ENCODE data around the gene HOXD12.

The HOXD12 gene

GRCh38 chr2:176076796-176077195 lies 22.8 kb upstream of the HOXD12 start:
- peaks cover 81% of the 10 kb centered on the region for H3K27me3 Mint-ChIP-seq
- H3K4me1 Mint-ChIP-seq (ENCODE audit: low read depth) = peaks cover 15% of the 10 kb centered on the region
- H3K9me3 Mint-ChIP-seq = peaks cover 24% of the 10 kb centered on the region
- no peak overlapping the region for H3K27ac Mint-ChIP-seq
- peaks cover 20% of the 10 kb centered on the region for H3K36me3 Mint-ChIP-seq (ENCODE audit: low read depth)
- no peak overlapping the region for H3K4me3 Mint-ChIP-seq

DNA sequence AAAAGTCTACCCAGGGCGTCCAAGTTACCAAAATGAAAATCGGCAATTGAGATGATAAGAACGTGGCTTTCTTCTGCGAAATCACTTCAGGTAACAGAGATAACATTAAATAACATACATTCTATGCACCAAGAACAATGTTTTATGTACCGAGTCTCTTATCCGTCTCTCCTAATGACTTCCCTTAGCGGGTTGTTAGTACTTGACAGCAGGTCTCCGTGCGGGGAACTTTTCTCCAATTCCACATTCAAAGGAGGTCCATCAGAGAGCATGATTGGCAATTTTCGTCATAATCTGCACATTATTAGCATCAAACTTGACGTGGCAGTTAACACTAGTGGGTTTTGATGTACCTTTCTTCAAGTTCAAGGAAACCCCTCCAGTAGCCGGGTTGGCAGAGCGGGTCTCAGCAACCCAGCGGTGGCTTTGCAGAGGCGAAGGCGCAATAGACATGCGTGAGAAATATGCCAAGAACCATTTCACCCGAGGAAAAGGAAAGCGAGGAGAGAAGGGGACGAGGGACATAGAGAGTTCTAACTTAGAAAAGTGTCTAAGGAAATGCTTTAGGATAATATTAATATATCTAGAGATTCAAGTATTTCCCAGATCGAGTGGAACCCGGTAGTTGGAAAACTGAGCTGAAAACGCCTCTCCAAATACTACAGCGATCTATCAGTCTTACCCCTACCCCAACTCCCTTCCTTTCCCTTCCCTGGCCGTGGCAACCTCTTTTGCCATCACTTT lies 20.9 kb upstream of the HOXD12 start:
- peak overlapping the region; percentile 77 for H3K27ac Mint-ChIP-seq
- H3K9me3 Mint-ChIP-seq = peaks cover 24% of the 10 kb centered on the region
- H3K27me3 Mint-ChIP-seq = peaks cover 79% of the 10 kb centered on the region
- peak overlapping the region; percentile 62 for H3K4me3 Mint-ChIP-seq
- peaks cover 28% of the 10 kb centered on the region for H3K36me3 Mint-ChIP-seq (ENCODE audit: low read depth)
- H3K4me1 Mint-ChIP-seq (ENCODE audit: low read depth) = peaks cover 18% of the 10 kb centered on the region

DNA sequence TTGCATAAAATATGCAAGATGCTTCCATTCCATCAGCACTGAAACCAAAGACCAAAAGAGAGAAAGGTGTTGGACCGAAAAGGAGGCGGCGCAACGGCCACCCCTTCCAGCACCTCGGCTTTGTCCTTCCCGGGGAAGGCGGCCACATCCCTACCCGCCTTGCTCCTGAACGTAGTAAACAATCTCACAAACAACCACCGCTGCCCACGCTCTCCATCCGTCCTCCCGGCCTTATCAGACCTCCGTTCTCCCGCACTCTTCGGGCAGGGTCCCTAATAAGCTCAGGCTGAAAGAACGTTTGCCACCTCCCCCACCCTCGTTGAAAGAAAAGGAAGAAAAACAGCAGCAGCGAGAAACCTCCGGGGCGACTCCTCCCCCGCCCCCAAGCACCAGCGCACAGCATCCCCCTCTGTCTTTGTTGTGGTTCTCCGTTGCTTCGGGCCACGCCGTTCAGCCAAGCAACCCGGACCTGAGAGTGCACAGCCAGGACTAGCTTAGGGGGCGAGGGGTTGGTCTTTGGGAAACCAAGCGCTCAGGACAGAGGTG lies 20.2 kb upstream of the HOXD12 start:
- Mint-ChIP-seq H3K27me3 (peaks cover 80% of the 10 kb centered on the region), H3K4me1 (ENCODE audit: low read depth) (peaks cover 18% of the 10 kb centered on the region), H3K27ac (peak overlapping the region; percentile 77), H3K9me3 (peaks cover 24% of the 10 kb centered on the region), H3K36me3 (ENCODE audit: low read depth) (peaks cover 29% of the 10 kb centered on the region), H3K4me3 (peak overlapping the region; percentile 62)

- H3K4me3 Mint-ChIP-seq = no peak overlapping the region
- peaks cover 34% of the 10 kb centered on the region for H3K36me3 Mint-ChIP-seq (ENCODE audit: low read depth)
- H3K27ac Mint-ChIP-seq = peak overlapping the region; percentile 77
- H3K9me3 Mint-ChIP-seq = peaks cover 24% of the 10 kb centered on the region
- H3K27me3 Mint-ChIP-seq = peaks cover 80% of the 10 kb centered on the region
- peaks cover 18% of the 10 kb centered on the region for H3K4me1 Mint-ChIP-seq (ENCODE audit: low read depth)
Observed at GRCh38 chr2:176079831-176080539, 19.6 kb upstream of the HOXD12 start.

DNA sequence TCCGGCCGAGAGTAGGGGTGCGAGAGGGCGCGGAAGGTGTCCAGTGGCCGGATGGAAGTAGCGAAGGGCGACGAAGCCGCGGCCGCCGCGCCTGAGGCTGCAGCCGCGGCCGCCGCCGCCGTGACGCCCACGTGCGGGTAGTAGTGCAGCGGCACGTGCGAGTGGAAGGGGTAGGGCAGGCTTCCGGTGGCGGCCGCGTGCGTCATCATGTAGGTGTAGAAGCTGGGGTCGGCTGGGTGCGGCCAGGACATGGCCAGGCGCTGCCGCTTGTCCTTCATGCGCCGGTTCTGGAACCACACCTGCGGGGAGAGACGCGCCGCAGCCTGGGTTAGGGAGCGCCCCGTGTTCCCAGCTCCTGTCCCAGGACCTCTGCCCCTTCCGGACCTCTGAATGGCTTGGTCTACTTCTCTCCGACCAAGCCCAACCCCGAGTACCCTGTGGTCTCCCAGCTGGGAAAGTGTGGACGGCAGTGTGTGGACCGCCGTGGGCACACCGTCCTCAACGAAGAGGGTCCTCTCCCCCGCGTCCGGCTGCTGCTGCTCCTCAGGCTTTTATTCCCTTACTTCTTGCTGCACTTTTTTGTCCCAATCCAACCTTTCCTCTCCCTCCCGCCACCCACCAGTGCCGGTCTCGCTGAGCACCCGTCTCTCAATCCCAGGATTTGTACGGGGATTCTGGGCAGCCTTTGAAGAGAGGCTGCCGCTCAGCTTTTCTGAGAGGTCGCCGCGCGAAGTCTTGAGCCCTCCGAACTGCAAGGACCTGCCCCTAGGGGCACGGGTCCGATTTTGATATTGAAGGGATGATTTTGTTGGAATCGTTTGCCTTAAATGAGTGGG lies 18.8 kb upstream of the HOXD12 start:
- peak overlapping the region; percentile 30 for H3K4me3 Mint-ChIP-seq
- peaks cover 18% of the 10 kb centered on the region for H3K4me1 Mint-ChIP-seq (ENCODE audit: low read depth)
- H3K9me3 Mint-ChIP-seq = peaks cover 22% of the 10 kb centered on the region
- H3K36me3 Mint-ChIP-seq (ENCODE audit: low read depth) = peaks cover 34% of the 10 kb centered on the region
- peaks cover 80% of the 10 kb centered on the region for H3K27me3 Mint-ChIP-seq
- peak overlapping the region; percentile 79 for H3K27ac Mint-ChIP-seq

DNA sequence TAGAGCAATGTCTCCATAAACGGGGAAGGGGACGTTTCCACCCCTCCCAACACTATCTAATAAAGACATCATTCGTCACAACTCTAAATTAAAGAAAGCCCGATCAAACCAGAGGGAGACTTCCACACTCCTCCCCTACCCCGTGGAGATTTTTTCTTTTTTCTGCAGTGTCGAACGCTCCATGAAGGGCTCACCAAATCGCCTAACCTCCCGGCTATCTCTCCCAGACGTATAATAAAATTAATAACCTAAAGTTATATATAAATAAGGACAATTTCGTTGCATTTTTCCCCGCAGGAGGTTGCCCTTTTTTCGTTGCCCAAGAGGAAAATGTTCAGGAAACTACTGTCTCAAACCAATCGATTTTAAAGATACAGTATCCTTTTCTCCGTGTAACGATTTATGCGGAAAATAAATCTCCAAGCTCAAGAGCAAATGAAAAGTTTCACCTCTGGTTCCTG lies 18.2 kb upstream of the HOXD12 start:
- Mint-ChIP-seq H3K27me3 (peaks cover 77% of the 10 kb centered on the region), H3K4me1 (ENCODE audit: low read depth) (peaks cover 18% of the 10 kb centered on the region), H3K9me3 (peaks cover 15% of the 10 kb centered on the region), H3K36me3 (ENCODE audit: low read depth) (peaks cover 34% of the 10 kb centered on the region), H3K4me3 (peak overlapping the region; percentile 30), H3K27ac (peak overlapping the region; percentile 79)

DNA sequence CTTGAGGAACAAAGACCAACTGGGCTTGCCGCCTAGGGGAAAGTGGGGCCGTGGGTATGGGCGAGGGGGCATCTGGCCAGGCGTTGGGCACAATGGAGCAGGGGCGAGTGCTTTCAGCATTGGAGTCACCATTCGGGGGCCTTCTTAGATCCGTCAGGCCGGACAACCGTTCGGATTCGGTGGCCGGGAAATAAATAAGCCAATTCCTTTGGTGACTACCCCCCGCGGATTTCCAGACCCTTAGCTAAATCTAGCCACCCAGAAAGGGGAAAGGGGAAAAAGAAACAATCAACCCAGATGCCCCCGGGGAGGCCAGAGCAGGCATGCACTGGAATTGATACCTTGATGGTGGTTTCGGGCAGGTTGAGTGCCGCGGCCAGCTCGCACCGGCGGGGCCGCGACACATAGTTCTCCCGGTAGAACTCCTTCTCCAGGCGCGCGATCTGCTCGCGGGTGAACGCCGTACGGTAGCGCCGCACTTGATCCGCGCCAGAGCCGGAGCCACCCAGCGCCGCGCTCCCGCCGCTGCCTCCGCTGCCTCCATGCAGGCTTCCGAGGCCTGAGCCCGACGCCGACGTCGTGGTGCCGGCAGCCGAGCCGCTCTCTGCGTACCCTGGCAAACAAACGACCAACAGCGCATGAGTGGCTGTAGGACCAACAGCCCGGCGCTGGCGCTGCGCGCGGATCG lies 17.6 kb upstream of the HOXD12 start:
- peaks cover 34% of the 10 kb centered on the region for H3K36me3 Mint-ChIP-seq (ENCODE audit: low read depth)
- peaks cover 15% of the 10 kb centered on the region for H3K9me3 Mint-ChIP-seq
- H3K4me3 Mint-ChIP-seq = peak overlapping the region; percentile 20
- H3K27ac Mint-ChIP-seq = peak overlapping the region; percentile 40
- peaks cover 18% of the 10 kb centered on the region for H3K4me1 Mint-ChIP-seq (ENCODE audit: low read depth)
- H3K27me3 Mint-ChIP-seq = peaks cover 78% of the 10 kb centered on the region

GRCh38 chr2:176082525-176082823 lies 17.1 kb upstream of the HOXD12 start:
- peak overlapping the region; percentile 76 for H3K27ac Mint-ChIP-seq
- peaks cover 16% of the 10 kb centered on the region for H3K9me3 Mint-ChIP-seq
- no peak overlapping the region for H3K4me3 Mint-ChIP-seq
- peaks cover 78% of the 10 kb centered on the region for H3K27me3 Mint-ChIP-seq
- peaks cover 34% of the 10 kb centered on the region for H3K36me3 Mint-ChIP-seq (ENCODE audit: low read depth)
- H3K4me1 Mint-ChIP-seq (ENCODE audit: low read depth) = peaks cover 18% of the 10 kb centered on the region

DNA sequence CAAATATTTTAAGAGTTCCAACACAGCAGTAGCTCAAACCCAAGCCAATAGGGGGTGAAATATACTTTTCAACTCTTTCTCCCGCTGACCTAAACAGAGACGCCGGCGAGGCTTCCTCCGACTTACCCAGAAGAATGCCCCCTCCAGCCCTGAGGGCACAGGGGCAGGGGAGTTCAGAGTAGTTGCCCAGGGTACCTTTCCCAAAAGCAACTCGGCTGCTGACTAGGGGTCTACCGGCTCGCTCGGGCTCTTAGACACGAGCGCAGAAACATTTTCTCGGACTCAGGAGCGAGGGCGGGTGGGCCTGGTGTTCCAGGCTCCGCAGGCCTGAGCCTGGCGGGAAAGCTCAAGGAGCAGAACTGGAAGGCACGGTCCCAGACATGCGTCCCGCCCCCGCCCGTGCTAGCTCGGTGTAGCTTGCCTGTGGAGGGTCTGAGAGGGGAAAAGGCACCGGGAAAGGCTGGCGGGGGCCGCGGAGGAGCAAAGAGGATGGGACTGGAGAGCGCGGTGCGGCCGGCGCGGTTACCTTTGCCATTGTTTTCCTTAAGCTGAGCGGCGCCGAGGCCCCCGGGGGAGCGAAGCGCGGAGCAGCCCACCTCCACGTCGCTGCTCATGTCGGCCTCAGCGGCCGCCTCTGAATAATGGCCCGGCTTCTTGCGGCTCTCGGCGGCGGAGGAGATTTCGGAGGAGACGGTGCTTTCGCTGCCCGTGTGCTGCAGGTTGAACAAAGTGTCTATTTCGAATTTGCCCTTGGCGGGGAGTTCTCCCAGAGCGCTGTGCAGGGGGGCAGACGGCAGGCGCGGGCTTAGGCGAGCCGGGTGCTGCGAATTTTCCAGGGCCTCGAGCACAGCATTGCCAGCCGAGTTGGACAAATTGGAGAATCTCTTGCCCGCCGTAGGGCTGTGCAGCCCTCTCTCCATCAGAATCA lies 16.5 kb upstream of the HOXD12 start:
- peak overlapping the region; percentile 48 for H3K4me3 Mint-ChIP-seq
- H3K9me3 Mint-ChIP-seq = peaks cover 16% of the 10 kb centered on the region
- H3K36me3 Mint-ChIP-seq (ENCODE audit: low read depth) = peaks cover 34% of the 10 kb centered on the region
- H3K4me1 Mint-ChIP-seq (ENCODE audit: low read depth) = peaks cover 18% of the 10 kb centered on the region
- peaks cover 84% of the 10 kb centered on the region for H3K27me3 Mint-ChIP-seq
- H3K27ac Mint-ChIP-seq = peak overlapping the region; percentile 76

- peak within 1 kb of the TSS; percentile 48 for H3K4me3 Mint-ChIP-seq
- H3K36me3 Mint-ChIP-seq (ENCODE audit: low read depth) = peaks cover 28% of the 10 kb centered on the region
- H3K27me3 Mint-ChIP-seq = peaks cover 82% of the 10 kb centered on the region
- peaks cover 18% of the 10 kb centered on the region for H3K4me1 Mint-ChIP-seq (ENCODE audit: low read depth)
- H3K9me3 Mint-ChIP-seq = peaks cover 9% of the 10 kb centered on the region
- peak within 1 kb of the TSS; percentile 76 for H3K27ac Mint-ChIP-seq
Observed at GRCh38 chr2:176083796-176084261, 15.8 kb upstream of the HOXD12 start, which contains the start of gene EVX2. EVX2 (minus strand) TSS chr2:176083962; CDS start chr2:176083776, 186 bp downstream.

- peaks cover 11% of the 10 kb centered on the region for H3K4me1 Mint-ChIP-seq (ENCODE audit: low read depth)
- peaks cover 8% of the 10 kb centered on the region for H3K9me3 Mint-ChIP-seq
- H3K27ac Mint-ChIP-seq = no peak overlapping the region
- no peak overlapping the region for H3K4me3 Mint-ChIP-seq
- H3K36me3 Mint-ChIP-seq (ENCODE audit: low read depth) = peaks cover 22% of the 10 kb centered on the region
- H3K27me3 Mint-ChIP-seq = peaks cover 82% of the 10 kb centered on the region
Observed at GRCh38 chr2:176084611-176085119, 14.9 kb upstream of the HOXD12 start.

DNA sequence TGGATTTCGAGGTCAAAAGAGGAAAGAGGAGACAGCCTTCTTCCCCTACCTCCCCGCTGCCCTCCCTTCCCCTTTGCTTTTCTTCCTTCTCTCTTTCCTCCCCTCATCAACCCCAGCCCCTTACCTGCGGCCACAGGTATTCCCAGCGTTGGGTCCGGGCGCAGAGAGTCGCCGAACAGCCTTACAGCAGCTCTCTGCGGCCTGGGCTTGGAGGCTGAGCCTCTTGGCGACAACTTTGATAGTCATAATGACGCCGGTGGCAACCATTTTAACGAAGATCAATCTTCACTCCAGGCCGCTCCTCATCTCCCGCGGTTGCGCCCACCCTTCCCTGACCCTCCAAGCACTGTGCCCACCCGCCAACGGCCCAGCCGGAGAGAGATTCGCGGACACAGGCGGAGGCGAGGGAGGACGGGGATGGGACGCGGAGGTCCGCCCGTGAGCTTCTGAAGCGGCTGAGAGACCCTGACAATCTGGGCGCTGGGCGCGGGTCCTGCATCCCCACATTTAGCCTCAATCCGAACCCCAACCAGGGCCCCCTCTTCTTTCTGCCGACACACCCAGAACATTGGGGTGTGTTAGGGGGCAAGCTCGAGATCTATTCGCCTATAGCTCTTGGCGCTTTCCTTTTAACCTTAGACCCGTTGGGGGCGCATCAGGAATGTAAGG lies 14.3 kb upstream of the HOXD12 start:
- no peak overlapping the region for H3K4me3 Mint-ChIP-seq
- peaks cover 8% of the 10 kb centered on the region for H3K9me3 Mint-ChIP-seq
- H3K4me1 Mint-ChIP-seq (ENCODE audit: low read depth) = peaks cover 11% of the 10 kb centered on the region
- H3K36me3 Mint-ChIP-seq (ENCODE audit: low read depth) = peaks cover 22% of the 10 kb centered on the region
- peaks cover 88% of the 10 kb centered on the region for H3K27me3 Mint-ChIP-seq
- H3K27ac Mint-ChIP-seq = no peak overlapping the region
